ENCODE data around the gene IRAK3. TPM values are rescaled to one million over a fixed set of nuclear protein-coding genes. Genes with fewer than 3 reads are reported as not detected.

Gene IRAK3
- total and polyA plus RNA-seq, 2 experiments from 2014 or later = 3.3 to 3.7 TPM

- in situ Hi-C loops (cut with MboI) = no loop called here
- no peaks in the 10 kb centered on the region for H3K9me2 ChIP-seq (ENCODE audit: insufficient read depth)
- WGBS, 2 experiments (ENCODE audit: low coverage in 1 of 2, low lambda C conversion rate in 2 of 2, missing lambda C conversion rate in 2 of 2) = 98% methylated on average over 2 of the region's 2 CpGs
These were observed 54.9 kb downstream of the IRAK3 start for GRCh38 chr12:66243911-66244310.

GRCh38 chr12:66244446-66244845, 55.4 kb downstream of the IRAK3 start:
- H2AFZ ChIP-seq = no peak overlapping the region
- no peak overlapping the region for H3K27ac ChIP-seq
- peaks cover 21% of the 10 kb centered on the region for H3K4me1 ChIP-seq (ENCODE audit: insufficient read depth)
- H3K36me3 ChIP-seq (ENCODE audit: low read depth) = no peaks in the 10 kb centered on the region; the same call in 1 of the 2 replicates
- in situ Hi-C loops (cut with MboI) = no loop called here
- WGBS, 2 experiments (ENCODE audit: low coverage in 1 of 2, low lambda C conversion rate in 2 of 2, missing lambda C conversion rate in 2 of 2) = 95 to 100% methylated on average over 1 of the region's 1 CpG
- H3K79me2 ChIP-seq (ENCODE audit: insufficient read depth) = no peaks in the 10 kb centered on the region
- H3K4me2 ChIP-seq (ENCODE audit: unreplicated experiment) = no peak overlapping the region
- TF ChIP-seq EZH2 (IDR thresholded peaks at IDR 0.05; ENCODE audit: insufficient read depth, poor library complexity, severe bottlenecking) = no peak
- no peak for TF ChIP-seq EZH2phosphoT487 (IDR thresholded peaks at IDR 0.05; ENCODE audit: insufficient read depth, low read depth)
- H3F3A ChIP-seq (ENCODE audit: insufficient read depth) = peaks cover 15% of the 10 kb centered on the region; the same call in 1 of the 2 replicates
- no peaks in the 10 kb centered on the region for H4K20me1 ChIP-seq (ENCODE audit: insufficient read depth)
- no peak overlapping the region for H3K9ac ChIP-seq
- no peak overlapping the region for H3K4me3 ChIP-seq
- H3K9me2 ChIP-seq (ENCODE audit: insufficient read depth) = no peaks in the 10 kb centered on the region
- DNase-seq = no peak
- H3K27me3 ChIP-seq (replicated peaks; ENCODE audit: insufficient read depth) = no peaks in the 10 kb centered on the region
- H3K9me3 ChIP-seq (ENCODE audit: low read depth) = no peaks in the 10 kb centered on the region

More at GRCh38 chr12:66243911-66244310, 54.9 kb downstream of the IRAK3 start:
- H3K27me3 ChIP-seq (replicated peaks; ENCODE audit: insufficient read depth) = no peaks in the 10 kb centered on the region
- no peaks in the 10 kb centered on the region for H4K20me1 ChIP-seq (ENCODE audit: insufficient read depth)
- no peaks in the 10 kb centered on the region for H3K79me2 ChIP-seq (ENCODE audit: insufficient read depth)
- H3K4me2 ChIP-seq (ENCODE audit: unreplicated experiment) = no peak overlapping the region
- no peaks in the 10 kb centered on the region; the same call in 1 of the 2 replicates for H3K36me3 ChIP-seq (ENCODE audit: low read depth)
- H3K9ac ChIP-seq = no peak overlapping the region
- H3K27ac ChIP-seq = no peak overlapping the region
- DNase-seq = no peak
- no peak overlapping the region for H2AFZ ChIP-seq
- H3K4me1 ChIP-seq (ENCODE audit: insufficient read depth) = peaks cover 21% of the 10 kb centered on the region
- no peaks in the 10 kb centered on the region for H3K9me3 ChIP-seq (ENCODE audit: low read depth)
- no peak for TF ChIP-seq EZH2 (IDR thresholded peaks at IDR 0.05; ENCODE audit: insufficient read depth, poor library complexity, severe bottlenecking)
- no peak for TF ChIP-seq EZH2phosphoT487 (IDR thresholded peaks at IDR 0.05; ENCODE audit: insufficient read depth, low read depth)
- no peak overlapping the region for H3K4me3 ChIP-seq
- peaks cover 15% of the 10 kb centered on the region; the same call in 1 of the 2 replicates for H3F3A ChIP-seq (ENCODE audit: insufficient read depth)

GRCh38 chr12:66247741-66248140, 58.7 kb downstream of the IRAK3 start:
- Histone ChIP-seq H3K4me1 (ENCODE audit: insufficient read depth) (0 out of 2 replicates have a peak, but pooled peaks cover 9% of the 10 kb centered on the region), H4K20me1 (ENCODE audit: insufficient read depth) (no peaks in the 10 kb centered on the region), H3K27me3 (replicated peaks; ENCODE audit: insufficient read depth) (no peaks in the 10 kb centered on the region), H3F3A (ENCODE audit: insufficient read depth) (no peaks in the 10 kb centered on the region), H2AFZ (no peak overlapping the region), H3K9ac (no peak overlapping the region), H3K4me2 (ENCODE audit: unreplicated experiment) (no peak overlapping the region), H3K27ac (no peak overlapping the region), H3K4me3 (no peak overlapping the region), H3K36me3 (ENCODE audit: low read depth) (no peaks in the 10 kb centered on the region; the same call in 1 of the 2 replicates), H3K9me2 (ENCODE audit: insufficient read depth) (no peaks in the 10 kb centered on the region), H3K79me2 (ENCODE audit: insufficient read depth) (no peaks in the 10 kb centered on the region), H3K9me3 (ENCODE audit: low read depth) (no peaks in the 10 kb centered on the region)
- no peak for TF ChIP-seq EZH2 (IDR thresholded peaks at IDR 0.05; ENCODE audit: insufficient read depth, poor library complexity, severe bottlenecking)
- no peak for TF ChIP-seq EZH2phosphoT487 (IDR thresholded peaks at IDR 0.05; ENCODE audit: insufficient read depth, low read depth)
- in situ Hi-C loops (cut with MboI) = no loop called here
- peak; percentile 6 for DNase-seq

GRCh38 chr12:66251049-66251448, 62.0 kb downstream of the IRAK3 start:
- Histone ChIP-seq H3K4me3 (no peak overlapping the region), H3K9ac (no peak overlapping the region), H3K79me2 (ENCODE audit: insufficient read depth) (no peaks in the 10 kb centered on the region), H3K9me2 (ENCODE audit: insufficient read depth) (no peaks in the 10 kb centered on the region), H3K4me1 (ENCODE audit: insufficient read depth) (no peaks in the 10 kb centered on the region), H3K27ac (no peak overlapping the region), H3K9me3 (ENCODE audit: low read depth) (no peaks in the 10 kb centered on the region), H3F3A (ENCODE audit: insufficient read depth) (no peaks in the 10 kb centered on the region), H3K4me2 (ENCODE audit: unreplicated experiment) (no peak overlapping the region), H3K27me3 (replicated peaks; ENCODE audit: insufficient read depth) (no peaks in the 10 kb centered on the region), H3K36me3 (ENCODE audit: low read depth) (no peaks in the 10 kb centered on the region; the same call in 1 of the 2 replicates), H2AFZ (no peak overlapping the region), H4K20me1 (ENCODE audit: insufficient read depth) (no peaks in the 10 kb centered on the region)
- 66 to 68% methylated on average over 3 of the region's 3 CpGs for WGBS, 2 experiments (ENCODE audit: low coverage in 1 of 2, low lambda C conversion rate in 2 of 2, missing lambda C conversion rate in 2 of 2)
- DNase-seq = no peak
- TF ChIP-seq EZH2 (IDR thresholded peaks at IDR 0.05; ENCODE audit: insufficient read depth, poor library complexity, severe bottlenecking) (no peak), EZH2phosphoT487 (IDR thresholded peaks at IDR 0.05; ENCODE audit: insufficient read depth, low read depth) (no peak)
- in situ Hi-C loops (cut with MboI) = no loop called here

- Histone ChIP-seq H3K9me3 (ENCODE audit: low read depth) (no peaks in the 10 kb centered on the region), H3K9me2 (ENCODE audit: insufficient read depth) (no peaks in the 10 kb centered on the region), H3K36me3 (ENCODE audit: low read depth) (no peaks in the 10 kb centered on the region; the same call in 1 of the 2 replicates), H3K27ac (no peak overlapping the region), H3K79me2 (ENCODE audit: insufficient read depth) (no peaks in the 10 kb centered on the region), H3K4me1 (ENCODE audit: insufficient read depth) (no peaks in the 10 kb centered on the region), H4K20me1 (ENCODE audit: insufficient read depth) (no peaks in the 10 kb centered on the region), H3K4me3 (no peak overlapping the region), H3K4me2 (ENCODE audit: unreplicated experiment) (no peak overlapping the region), H3K9ac (no peak overlapping the region), H3F3A (ENCODE audit: insufficient read depth) (no peaks in the 10 kb centered on the region), H2AFZ (no peak overlapping the region), H3K27me3 (replicated peaks; ENCODE audit: insufficient read depth) (no peaks in the 10 kb centered on the region)
- in situ Hi-C loops (cut with MboI) = no loop called here
- no peak for TF ChIP-seq EZH2 (IDR thresholded peaks at IDR 0.05; ENCODE audit: insufficient read depth, poor library complexity, severe bottlenecking)
- TF ChIP-seq EZH2phosphoT487 (IDR thresholded peaks at IDR 0.05; ENCODE audit: insufficient read depth, low read depth) = no peak
- WGBS, 2 experiments (ENCODE audit: low coverage in 1 of 2, low lambda C conversion rate in 2 of 2, missing lambda C conversion rate in 2 of 2) = 95 to 97% methylated on average over 2 of the region's 2 CpGs
- no peak for DNase-seq
These were observed 63.8 kb downstream of the IRAK3 start for GRCh38 chr12:66252771-66253170.

Measured in GM23248 (cell line).